NOMO-1 treated with DMSO at 0.1 percent for 48 hours (cell line): ENCODE results near the gene TMEM86B.
A peak's percentile ranks its signal among the peaks of the same experiment; 100 is the strongest.

Experiments
- DNase-seq: peaks from one replicate; lab custom pipeline; 2025; ENCODE audit not compliant: unreplicated experiment; lab: John Stamatoyannopoulos, UW

Gene TMEM86B

DNA sequence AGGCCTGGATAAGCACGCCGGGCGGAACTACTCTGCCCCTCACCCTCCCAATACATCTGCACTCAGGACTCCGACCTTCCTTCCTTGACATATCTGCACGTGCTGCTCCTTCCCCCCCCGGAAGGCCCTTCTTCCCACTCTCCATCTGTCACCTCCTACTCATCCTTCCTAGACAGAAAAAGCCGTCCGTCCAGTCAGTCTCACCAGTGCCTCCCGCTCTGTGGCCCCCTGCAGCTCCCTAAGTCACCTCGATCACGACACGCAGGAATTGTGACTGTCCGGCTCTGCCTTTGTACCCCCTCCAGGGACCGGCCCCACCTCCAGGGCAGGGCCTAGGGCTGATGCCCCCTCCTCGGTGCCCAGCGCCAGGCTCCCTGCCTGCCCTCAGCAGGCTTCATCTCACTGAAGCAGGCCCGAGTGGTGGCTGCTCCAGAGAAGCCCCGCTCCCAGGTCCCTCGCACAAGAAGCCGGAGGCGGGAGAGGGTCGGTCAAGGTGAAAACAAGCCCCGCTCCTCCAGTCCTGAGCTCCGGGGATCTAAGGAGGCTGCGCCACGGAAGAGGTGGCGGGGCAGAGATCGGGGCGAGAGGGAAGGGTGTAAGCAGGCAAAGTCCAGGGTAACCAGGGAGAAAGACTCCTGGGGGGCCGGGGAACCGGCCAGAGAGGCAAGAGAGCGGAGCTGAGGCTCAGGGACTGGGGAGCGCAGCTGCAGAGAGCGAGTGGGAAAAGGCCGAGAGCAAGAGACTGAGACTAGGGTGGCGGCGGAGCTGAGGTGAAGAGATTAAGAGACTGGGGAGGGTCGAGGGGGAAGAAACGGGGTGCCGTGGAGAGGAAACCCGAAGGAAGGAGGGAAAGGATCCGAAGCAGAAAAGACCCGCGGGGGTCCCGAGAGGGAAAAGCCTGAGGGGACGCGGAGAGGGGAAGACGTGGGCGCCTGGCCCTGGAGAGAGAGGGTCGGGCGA lies 29.2 kb upstream of the TMEM86B start:
- peak; percentile 15 for DNase-seq

DNA sequence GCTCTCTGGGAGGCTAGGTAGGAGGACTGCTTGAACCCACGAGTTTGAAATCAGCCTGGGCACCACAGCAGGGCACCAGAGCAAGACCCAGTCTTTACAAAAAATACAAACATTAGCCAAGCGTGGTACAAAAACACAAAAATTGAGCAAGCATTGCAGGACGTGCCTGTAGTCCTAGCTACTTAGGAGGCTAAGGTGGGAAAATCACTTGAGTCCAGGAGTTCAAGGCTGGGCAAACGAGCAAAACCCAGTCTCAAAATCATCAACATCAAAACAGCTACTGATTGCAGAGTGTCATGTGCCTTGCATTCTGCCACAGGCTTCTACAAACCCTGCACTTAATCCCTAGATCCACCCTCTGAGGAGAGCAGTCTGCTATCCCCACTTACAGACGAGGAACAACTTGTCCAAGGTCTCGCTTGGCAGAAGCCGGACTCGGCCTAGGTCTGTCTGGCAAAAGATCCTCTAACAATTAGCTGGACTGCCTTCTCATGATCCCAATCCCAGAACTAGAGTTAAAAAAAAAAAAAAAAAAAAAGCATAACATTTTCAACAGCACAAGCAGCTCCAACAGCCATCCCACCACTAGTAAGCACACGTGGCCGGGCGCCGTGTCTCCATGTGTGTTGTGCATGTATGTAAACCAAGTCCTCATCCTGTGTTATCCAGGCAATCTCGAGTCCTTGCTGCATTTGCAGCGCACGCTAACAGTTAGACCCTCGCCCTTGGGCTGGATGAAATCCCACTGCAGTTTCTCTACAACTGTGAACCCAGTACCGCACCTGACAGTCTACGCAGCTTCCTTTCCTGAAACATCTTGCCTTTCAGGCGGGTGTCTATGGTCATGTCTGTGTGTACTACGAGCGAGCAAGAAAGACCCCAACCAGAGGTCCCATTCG lies 28.2 kb upstream of the TMEM86B start:
- no peak for DNase-seq

DNA sequence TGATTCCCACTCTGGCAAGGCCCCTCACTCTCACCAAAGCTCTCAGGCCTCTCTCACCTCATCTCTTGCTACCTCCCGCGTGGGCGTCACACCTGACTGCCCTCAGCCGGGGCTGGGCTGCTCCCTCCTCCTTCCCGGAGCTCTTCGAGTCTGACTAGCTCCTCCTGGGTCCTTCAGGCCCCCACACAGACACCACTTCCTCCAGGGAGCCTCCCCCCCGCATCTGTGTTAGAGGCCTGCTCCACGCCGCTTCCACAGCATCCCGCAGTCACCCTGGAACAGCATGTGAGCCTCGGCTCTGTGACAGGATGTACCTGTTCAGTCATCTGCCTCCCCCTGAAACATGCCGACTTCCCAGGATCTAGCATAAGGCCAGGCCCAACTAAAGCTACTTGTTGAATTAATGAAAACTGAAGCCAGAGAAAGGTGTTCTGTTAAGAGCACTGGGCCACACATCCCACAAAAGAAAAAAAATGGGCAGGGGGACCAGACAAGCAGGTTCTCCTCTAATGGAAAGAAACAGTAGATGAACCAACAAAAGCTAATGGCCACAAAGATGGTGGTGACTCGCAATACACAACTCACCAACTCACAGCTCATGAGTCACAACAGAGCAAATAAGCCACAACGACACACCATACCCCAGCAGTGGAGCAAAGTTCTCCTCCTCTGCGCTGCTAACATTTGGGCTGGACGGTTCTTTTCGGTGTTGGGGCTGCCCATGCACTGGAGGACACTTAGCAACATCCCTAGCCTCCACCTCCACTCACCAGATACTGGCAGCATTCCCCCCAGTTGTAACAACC lies 27.3 kb upstream of the TMEM86B start:
- DNase-seq, result peak; percentile 46

DNA sequence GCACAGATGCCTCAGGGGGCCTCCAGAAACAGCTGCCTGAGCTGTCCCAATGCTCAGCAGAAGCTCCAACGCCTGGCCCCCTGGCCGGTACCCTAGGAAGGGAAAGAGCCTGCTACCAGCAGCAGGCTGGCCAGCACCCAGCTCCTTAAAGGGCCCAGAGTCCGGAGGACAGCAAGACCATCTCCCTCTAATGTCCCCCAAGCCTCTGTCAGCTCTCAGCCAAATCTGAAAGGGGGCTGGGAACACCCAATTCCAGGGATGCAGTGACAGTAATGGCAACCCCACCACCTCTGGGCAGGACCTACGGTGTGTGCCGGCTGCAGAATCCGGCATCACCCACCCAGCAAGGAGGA lies 26.0 kb upstream of the TMEM86B start:
- DNase-seq, result peak; percentile 27

DNA sequence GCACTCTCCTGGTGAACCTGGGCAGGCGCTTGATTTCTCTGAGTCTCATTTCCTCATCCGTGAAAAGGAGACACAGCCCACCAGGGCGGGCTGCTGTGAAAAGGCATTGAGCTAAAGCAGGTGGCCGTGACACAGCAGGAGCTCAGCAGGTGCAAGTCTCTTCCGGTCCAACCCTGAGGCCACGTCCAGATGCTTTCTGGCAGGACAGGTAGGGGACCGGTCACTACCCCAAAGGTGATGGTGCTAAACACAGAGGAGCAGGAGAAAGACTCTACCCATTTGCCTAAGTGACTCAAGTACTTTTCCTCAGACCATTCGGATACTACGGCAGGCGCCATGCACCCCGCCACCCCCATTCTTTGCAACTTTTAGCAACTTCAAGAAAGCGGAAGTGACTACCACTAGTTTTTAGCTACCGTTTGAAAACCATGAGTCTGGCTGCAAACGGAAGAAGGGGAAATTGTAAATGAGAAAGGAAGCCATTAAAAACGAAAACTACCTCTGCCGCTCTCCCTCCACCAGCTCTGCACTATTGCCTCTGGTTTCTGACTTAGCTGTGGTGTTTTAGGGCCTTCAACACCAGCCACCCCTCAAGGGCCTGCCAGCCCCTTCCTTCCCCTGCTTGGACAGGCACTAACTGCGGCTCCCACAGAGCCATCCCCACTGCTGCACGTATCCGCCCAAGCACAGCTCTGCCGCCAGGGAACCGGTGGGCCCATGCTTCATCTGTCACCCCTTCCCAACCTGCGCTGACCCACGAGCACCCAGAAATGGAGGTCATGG lies 25.5 kb upstream of the TMEM86B start:
- peak; percentile 97 for DNase-seq

DNA sequence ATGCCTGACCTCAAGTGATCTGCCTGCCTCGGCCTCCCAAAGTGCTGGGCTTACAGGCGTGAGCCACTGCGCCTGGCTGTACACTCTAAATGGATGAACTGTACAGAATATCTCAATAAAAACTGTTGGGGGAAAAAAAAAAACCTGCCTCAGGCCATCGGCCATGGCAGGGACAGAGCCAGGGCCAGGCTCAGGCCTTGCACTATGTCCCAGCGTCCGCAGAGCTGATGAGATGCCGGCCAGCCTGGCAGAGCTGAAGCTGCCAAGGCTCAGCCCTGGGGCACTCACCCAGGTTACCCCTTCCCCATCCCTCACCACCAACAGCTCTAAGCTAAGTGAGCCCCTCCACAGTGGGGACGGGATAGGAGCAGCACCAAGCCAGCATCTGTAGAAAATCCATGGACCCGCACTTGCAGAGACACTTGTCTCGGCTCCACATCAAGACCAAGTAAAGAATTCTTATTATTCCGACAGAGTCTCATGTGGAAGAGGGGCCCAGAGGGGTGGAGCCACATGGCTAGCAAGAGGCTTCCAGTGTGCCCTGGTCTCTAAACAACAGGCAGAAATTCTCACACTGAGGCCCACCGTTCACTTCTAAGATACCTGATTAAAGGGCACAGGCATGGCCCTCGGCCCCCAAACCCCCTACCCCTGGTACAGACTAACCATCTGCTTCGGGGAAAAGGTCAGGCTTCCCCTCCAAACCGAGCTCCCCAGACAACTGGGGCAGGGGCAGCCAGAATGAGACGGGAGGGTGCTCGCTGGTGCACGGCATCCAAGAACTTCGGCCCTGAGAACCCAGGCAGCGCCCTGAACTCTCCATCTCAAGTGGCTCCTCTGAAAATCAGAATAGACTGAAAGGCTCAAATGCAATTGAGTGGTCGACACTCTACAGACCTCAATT lies 24.4 kb upstream of the TMEM86B start:
- no peak for DNase-seq

DNA sequence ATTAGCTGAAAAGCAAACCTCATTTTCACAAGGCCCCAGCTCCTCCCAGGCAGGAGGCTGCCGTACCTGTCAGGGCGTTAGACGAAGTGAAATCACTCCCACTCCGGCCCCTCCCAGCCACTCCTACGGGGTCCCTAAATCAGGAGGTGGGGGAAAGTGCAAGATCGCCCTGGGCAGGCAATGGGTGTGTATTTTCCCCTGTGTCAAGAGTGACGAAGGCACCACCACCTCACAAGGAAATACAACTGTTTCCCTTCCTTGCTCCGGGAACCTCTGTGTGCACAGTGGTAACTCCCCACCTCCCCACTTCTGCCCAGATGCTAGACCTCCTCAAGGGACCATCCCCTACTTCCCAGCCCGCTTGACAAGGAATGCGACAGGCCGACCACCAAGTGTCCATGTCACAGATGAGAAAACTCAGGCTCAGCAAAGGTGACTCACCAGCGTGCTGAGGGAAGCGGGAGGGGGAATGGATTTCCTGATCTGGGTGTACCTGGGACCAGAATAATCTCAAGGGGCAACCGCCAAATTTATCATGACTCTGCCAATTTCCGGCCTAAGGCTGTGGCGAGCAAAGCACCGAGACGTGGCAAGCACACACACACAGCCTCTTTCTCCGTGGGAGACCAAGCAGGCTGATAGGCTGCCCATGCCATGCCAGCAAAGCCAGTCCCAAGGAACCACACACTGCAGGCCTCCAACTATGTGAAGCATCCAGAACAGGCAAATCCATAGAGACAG lies 22.9 kb upstream of the TMEM86B start:
- DNase-seq, result no peak

DNA sequence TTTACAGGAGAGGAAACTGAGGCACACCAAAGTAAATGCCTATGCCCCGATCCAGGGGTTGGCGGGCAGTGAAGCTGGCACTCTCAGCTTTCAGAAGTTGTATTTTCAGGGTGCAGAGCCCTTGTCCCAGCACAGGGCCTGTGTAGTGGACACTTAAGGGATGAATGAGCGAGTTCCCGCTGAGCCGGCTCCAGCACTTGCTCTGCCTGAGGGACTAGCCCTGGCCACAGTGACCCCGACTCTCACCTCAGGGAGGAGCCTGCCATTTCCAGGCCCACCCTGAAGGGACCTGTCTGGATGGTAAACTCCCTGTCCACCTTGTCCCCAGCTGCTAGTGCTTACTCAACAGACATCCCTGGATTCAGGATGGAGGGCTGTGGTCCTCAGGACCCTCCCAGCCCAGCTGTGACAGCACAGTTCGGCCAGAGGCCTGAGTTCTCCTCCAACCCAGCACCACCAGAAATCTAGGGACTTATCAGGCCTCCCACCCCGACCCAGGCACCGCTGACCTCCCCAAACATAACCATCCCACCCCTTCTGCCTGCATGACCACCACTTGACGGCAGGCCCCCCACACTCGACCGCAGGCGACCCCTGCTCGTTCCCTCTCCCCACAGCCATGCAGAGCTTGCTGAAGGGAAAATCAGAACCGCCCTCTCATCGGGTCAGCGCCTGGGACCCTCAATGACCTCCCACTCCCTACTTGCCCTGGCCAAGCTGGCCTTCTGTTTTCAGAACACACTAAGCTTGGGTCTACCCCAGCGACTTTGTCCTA lies 21.9 kb upstream of the TMEM86B start:
- no peak for DNase-seq

DNA sequence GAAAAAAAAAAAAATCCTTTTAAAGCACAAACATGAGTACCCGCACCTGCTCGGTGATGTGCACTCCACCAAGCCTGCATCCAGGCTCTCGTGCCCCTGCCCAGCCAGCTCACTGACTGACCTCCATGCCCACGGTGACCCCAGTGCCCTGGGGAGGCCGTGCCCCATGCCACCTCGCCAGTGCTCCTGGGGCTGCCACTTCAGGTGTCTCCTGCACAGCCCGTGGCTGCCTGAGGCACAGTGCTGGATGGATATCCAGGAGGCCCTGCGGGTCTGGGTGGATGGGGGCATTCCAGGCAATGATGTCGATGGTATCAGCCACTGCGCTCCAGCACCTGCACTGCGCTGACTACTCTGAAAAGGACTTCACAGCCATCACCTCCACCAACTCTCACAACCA lies 21.3 kb upstream of the TMEM86B start:
- DNase-seq, result no peak

DNA sequence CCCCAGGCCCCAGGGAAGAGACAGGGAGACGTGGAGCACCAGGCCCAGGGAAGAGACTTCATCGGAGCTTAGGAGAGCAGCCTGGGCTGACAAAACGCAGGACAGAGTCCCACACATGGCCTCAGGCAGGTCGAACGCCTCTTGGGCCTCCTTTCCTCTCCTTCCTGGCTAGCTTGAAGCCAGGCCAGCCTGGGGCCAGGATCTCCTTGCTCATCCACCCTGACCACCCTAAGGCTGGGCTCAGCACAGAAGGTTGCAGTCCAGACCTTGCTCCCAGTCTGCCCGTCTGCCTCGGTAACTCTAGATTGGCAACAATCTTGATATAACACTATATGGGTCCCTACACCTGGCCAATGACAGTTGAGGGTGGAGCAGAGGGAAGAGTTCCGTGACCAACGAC lies 20.1 kb upstream of the TMEM86B start:
- no peak for DNase-seq

DNA sequence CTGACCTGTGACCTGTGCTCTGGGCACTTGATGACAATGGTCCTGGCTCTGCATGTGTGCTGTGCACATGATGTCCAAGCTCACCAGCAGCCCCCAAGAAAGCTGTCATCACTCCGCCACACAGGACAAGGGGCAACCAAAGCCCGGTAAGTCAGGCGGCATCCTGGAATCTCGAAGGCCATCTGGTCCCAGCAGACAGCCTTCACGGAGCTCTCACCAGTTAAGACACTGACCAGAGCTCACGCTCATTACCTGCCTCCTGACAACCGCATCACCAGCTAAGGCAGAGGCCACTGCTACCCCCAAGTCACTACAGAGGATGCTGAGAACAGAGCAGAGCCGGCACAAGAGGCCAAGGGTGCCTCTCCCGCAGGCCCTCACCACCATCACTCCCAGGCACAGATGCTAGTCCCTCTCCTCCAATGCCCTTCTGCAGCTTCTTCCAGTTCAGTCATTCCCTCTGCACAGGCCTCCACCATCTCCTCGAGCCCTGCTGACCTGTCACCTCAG lies 19.7 kb upstream of the TMEM86B start:
- no peak for DNase-seq

DNA sequence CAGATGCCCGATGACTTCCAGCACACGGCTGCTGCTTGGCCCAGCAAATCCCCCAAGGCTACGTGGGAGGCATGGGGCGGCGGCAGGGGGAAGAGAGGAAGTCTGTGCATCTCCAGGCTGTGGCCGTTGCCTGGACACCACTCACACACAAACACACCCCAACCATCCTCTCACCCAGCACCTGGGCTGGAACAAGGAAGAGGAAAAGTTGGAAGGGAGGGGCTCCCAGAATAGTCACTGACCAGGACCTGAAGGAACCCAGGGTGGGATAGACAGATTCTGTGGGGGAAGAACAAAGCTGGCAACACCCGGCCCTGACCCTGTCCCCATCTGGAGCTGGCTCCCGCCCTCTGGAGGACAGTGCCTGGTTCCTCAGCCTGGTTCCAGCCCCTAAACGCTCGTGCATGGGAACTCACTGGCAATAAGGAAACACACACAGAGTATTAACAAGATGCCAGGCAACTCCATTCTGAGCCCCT lies 19.1 kb upstream of the TMEM86B start:
- DNase-seq, result no peak

DNA sequence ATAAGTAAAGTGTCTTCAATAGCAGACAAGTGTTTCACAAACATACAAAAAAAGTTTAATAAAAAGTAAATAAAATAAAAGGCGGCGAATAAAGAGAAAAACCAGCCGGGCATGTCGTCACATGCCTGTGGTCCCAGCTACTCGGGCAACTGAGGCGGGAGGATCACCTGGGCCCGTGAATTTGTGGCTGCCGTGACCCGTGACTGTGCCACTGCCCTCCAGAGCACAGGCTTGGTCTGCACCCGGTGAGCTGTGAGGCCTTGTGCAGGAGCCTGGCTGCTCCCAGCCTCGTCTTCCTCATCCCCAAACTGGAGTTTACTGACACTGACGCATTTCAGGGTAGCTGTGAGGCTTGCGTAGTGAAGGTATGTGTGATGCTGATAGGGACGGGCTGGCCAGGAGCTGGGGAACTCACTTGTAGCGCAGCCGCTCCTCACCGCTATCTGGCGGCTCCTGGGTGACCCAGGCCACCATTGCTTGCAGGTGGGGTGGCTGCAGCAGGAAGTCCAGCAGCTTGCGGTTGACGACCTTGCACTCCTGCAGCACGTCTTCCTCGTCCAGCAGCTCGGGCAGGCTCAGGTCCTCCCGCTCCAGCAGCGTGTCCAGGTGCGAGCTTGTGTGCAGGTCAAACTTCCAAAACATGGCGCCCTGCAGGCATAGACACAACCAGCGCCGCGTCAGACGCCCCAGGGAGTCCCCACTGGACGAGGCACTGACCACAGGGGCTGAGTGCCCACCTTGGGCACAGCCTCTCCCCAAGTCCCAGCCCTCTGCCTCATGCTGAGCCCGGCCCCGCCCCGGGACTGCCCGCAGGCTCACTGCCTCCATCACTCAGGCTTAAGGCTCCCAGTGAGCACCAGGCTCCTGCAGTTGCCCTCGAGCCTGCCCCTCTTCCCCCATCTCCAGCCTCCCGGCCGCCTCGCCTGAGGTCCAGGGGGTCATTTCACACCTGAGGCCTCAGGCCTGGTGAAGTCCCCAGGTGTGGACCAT lies 18.2 kb upstream of the TMEM86B start:
- no peak for DNase-seq

DNA sequence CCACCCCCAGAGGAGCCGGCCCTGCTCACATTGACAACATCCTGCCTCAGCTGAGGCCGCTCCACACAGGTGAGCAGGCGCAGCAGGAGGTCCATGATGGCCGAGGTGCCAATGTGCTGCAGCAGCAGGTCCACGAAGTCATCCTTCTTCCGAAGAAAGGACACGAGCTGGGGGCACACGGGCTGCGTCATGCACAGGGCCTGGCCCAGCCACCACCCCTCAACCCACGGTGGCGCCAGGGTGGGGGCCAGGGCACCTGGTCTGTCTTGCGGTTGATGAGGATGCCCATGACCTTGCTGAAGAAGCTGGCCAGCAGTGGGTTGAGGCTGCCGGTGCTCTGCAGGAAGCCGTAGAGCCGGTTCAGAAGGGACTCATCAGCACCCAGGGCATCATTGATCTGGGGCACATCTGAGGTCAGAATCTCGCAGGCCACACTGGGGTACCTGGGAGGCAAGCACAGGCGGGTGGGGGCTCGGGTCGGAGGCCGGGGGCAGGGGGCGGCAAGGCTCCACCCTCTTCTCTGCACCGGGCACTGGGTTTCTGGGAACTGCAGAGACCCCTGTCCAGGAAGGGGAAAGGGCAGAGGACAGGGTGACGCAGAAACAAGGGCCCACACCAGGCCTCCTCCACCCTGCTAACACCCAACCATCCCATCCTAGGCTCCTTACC lies 16.8 kb upstream of the TMEM86B start:
- no peak for DNase-seq

DNA sequence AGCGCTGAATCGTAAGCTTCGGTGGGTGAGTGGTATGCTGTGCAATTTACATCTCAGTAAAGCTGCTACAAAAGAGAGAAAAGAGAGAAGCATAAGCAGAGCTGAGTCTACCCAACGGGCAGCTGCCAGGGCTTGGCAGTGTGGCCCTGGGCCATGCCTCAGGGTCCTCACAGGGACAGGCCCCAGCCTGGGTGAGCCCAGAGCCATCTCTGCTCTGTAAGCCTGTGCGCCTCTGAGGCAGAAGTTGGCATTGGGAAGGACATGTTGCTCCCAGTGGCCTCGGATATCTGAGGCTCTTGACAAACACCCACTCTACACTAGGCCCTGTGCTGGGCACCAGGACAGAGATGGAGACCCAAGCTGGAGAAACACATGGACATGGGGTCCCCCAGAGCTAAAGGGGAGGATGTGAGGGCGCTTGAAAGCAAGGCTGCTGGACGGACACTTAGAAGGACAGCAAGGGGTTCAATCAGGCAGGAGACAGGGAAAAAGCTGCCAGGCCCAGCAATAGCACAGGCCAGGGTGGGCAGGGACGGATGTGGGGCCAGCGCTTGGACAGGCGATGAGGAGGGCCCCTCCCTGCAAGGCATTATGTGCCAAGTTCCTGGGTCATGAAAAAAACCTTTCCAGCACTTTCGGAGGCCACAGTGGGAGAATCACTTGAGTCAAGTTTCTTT lies 15.6 kb upstream of the TMEM86B start:
- DNase-seq, result no peak
